HepG2 (cell line): ENCODE data around the gene ZNF211.

Experiments used
- CERS6 ChIP-seq: sonication (generic); formaldehyde crosslinking; IDR thresholded peaks from 2 replicates; pipeline ENCODE4 v1.5.0; 2020; ENCODE audit warnings: missing genetic modification reagents
- CTCF ChIP-seq: sonication (generic); formaldehyde crosslinking; IDR thresholded peaks from 2 replicates; pipeline ENCODE4 v1.5.0; 2020; ENCODE audit warnings: mild to moderate bottlenecking, missing genetic modification reagents, moderate library complexity
- HMGXB3 ChIP-seq: sonication (generic); formaldehyde crosslinking; IDR thresholded peaks from 2 replicates; pipeline ENCODE4 v1.4.0; 2020; ENCODE audit warnings: missing genetic modification reagents, borderline replicate concordance
- JUNB ChIP-seq: sonication (generic); formaldehyde crosslinking; IDR thresholded peaks from 2 replicates; pipeline ENCODE4 v1.8.0; 2022; ENCODE audit warnings: missing genetic modification reagents, mild to moderate bottlenecking, borderline replicate concordance
- MLXIP ChIP-seq: sonication (generic); formaldehyde crosslinking; IDR thresholded peaks from 2 replicates; pipeline ENCODE4 v1.9.0; 2021; ENCODE audit warnings: missing genetic modification reagents, borderline replicate concordance
- NFYB ChIP-seq: sonication (generic); formaldehyde crosslinking; IDR thresholded peaks from 2 replicates; pipeline ENCODE4 v1.4.0; 2020; ENCODE audit warnings: missing genetic modification reagents
- SNRNP70 ChIP-seq: fragments of 200-400 bp; formaldehyde crosslinking; IDR thresholded peaks from 2 replicates; pipeline ENCODE4 v1.6.1; 2017; ENCODE audit warnings: mild to moderate bottlenecking, low read depth, low read length, moderate library complexity
- ZBTB3 ChIP-seq: sonication (generic); formaldehyde crosslinking; IDR thresholded peaks from 2 replicates; pipeline ENCODE4 v1.4.0; 2020; ENCODE audit warnings: low read depth, mild to moderate bottlenecking, moderate library complexity, missing genetic modification reagents, borderline replicate concordance
- ZNF552 ChIP-seq: sonication (generic); formaldehyde crosslinking; IDR thresholded peaks from 2 replicates; pipeline ENCODE4 v1.9.0; 2022; ENCODE audit warnings: missing genetic modification reagents, mild to moderate bottlenecking, borderline replicate concordance

GRCh38 chr19:57623091-57623490 is 9.9 kb upstream of the ZNF211 start:
- TF ChIP-seq MLXIP (CRISPR knock-in tag) (no peak), SNRNP70 (no peak), ZBTB3 (no peak), CERS6 (no peak), NFYB (CRISPR knock-in tag) (no peak), ZNF552 (CRISPR knock-in tag) (no peak), JUNB (CRISPR knock-in tag) (no peak), CTCF (CRISPR knock-in tag) (no peak), HMGXB3 (no peak)
